ENCODE results near the gene CYP4F12.

Gene CYP4F12

GRCh38 chr19:15684828-15685227 lies 11.9 kb downstream of the CYP4F12 start:
- H4K12ac ChIP-seq (ENCODE audit: low read depth, low read length): no peak overlapping the region
- peaks cover 34% of the 10 kb centered on the region for H3K9me3 ChIP-seq (ENCODE audit: insufficient read depth, low read depth, low read length)
- no peak overlapping the region for H3K4ac ChIP-seq (ENCODE audit: low read depth, low read length)
- H2AFZ ChIP-seq (ENCODE audit: insufficient read depth, low read length, poor library complexity): no peak overlapping the region
- H2BK12ac ChIP-seq (ENCODE audit: low read length): no peak overlapping the region
- no peak overlapping the region for H2AK5ac ChIP-seq (ENCODE audit: low read length)
- no peak overlapping the region for H4K8ac ChIP-seq (ENCODE audit: low read depth, low read length)
- no peak overlapping the region for H3K23ac ChIP-seq (ENCODE audit: low read length)
- H2BK5ac ChIP-seq (ENCODE audit: low read depth, low read length, poor library complexity): no peak overlapping the region
- no peak overlapping the region for H3K9ac ChIP-seq (ENCODE audit: low read length)
- no peak overlapping the region for H3K18ac ChIP-seq (ENCODE audit: low read length)
- no CpG with 5 or more reads among the region's 9 CpGs for WGBS (ENCODE audit: extremely low coverage, insufficient coverage, insufficient read length)
- H3K79me2 ChIP-seq (ENCODE audit: control insufficient read depth, insufficient read depth, low read length, poor library complexity): no peaks in the 10 kb centered on the region
- H2BK120ac ChIP-seq (ENCODE audit: insufficient read depth, low read length, poor library complexity): no peak overlapping the region
- no peaks in the 10 kb centered on the region for H3K36me3 ChIP-seq (ENCODE audit: control insufficient read depth in 1 of 2, insufficient read depth in 2 of 2, low read length in 2 of 2)
- H3K4me3 ChIP-seq (ENCODE audit: low read depth, low read length): no peak overlapping the region
- no peak overlapping the region for H3K27ac ChIP-seq (ENCODE audit: low read depth, low read length)
- DNase-seq: peak in 1 of 2 donors; percentile 6
- H3K27me3 ChIP-seq (ENCODE audit: insufficient read depth, low read length): no peaks in the 10 kb centered on the region
- H3K4me2 ChIP-seq (ENCODE audit: low read length): no peak overlapping the region
- no peak overlapping the region for H4K91ac ChIP-seq (ENCODE audit: low read depth, low read length)
- H3K4me1 ChIP-seq (ENCODE audit: control insufficient read depth in 1 of 2, insufficient read depth in 2 of 2, low read length in 2 of 2): no peaks in the 10 kb centered on the region
- H3K79me1 ChIP-seq (ENCODE audit: low read length): no peaks in the 10 kb centered on the region
- H3K14ac ChIP-seq (ENCODE audit: low read length): no peak overlapping the region

GRCh38 chr19:15696654-15697194 lies 23.8 kb downstream of the CYP4F12 start:
- no peak overlapping the region for H3K4me2 ChIP-seq (ENCODE audit: low read length)
- no peak overlapping the region for H3K14ac ChIP-seq (ENCODE audit: low read length)
- no peak overlapping the region for H2AK5ac ChIP-seq (ENCODE audit: low read length)
- no peak overlapping the region for H2BK12ac ChIP-seq (ENCODE audit: low read length)
- no peaks in the 10 kb centered on the region for H3K27me3 ChIP-seq (ENCODE audit: insufficient read depth, low read length)
- no peak overlapping the region for H2BK5ac ChIP-seq (ENCODE audit: low read depth, low read length, poor library complexity)
- no peak overlapping the region for H2BK120ac ChIP-seq (ENCODE audit: insufficient read depth, low read length, poor library complexity)
- H3K4me3 ChIP-seq (ENCODE audit: low read depth, low read length): no peak overlapping the region
- no peaks in the 10 kb centered on the region for H3K36me3 ChIP-seq (ENCODE audit: control insufficient read depth in 1 of 2, insufficient read depth in 2 of 2, low read length in 2 of 2)
- H4K91ac ChIP-seq (ENCODE audit: low read depth, low read length): no peak overlapping the region
- H4K12ac ChIP-seq (ENCODE audit: low read depth, low read length): no peak overlapping the region
- no peak overlapping the region for H3K4ac ChIP-seq (ENCODE audit: low read depth, low read length)
- H2AFZ ChIP-seq (ENCODE audit: insufficient read depth, low read length, poor library complexity): no peak overlapping the region
- H3K9ac ChIP-seq (ENCODE audit: low read length): no peak overlapping the region
- H4K8ac ChIP-seq (ENCODE audit: low read depth, low read length): no peak overlapping the region
- WGBS (ENCODE audit: extremely low coverage, insufficient coverage, insufficient read length): no CpG with 5 or more reads among the region's 19 CpGs
- no peak overlapping the region for H3K23ac ChIP-seq (ENCODE audit: low read length)
- peaks cover 23% of the 10 kb centered on the region for H3K9me3 ChIP-seq (ENCODE audit: insufficient read depth, low read depth, low read length)
- H3K79me1 ChIP-seq (ENCODE audit: low read length): no peaks in the 10 kb centered on the region
- H3K27ac ChIP-seq (ENCODE audit: low read depth, low read length): no peak overlapping the region
- no peak for DNase-seq
- H3K79me2 ChIP-seq (ENCODE audit: control insufficient read depth, insufficient read depth, low read length, poor library complexity): no peaks in the 10 kb centered on the region
- H3K18ac ChIP-seq (ENCODE audit: low read length): no peak overlapping the region
- no peaks in the 10 kb centered on the region for H3K4me1 ChIP-seq (ENCODE audit: control insufficient read depth in 1 of 2, insufficient read depth in 2 of 2, low read length in 2 of 2)

- Histone ChIP-seq H3K4me3 (ENCODE audit: low read depth, low read length) (no peak overlapping the region), H3K79me1 (ENCODE audit: low read length) (no peaks in the 10 kb centered on the region), H3K79me2 (ENCODE audit: control insufficient read depth, insufficient read depth, low read length, poor library complexity) (no peaks in the 10 kb centered on the region), H4K12ac (ENCODE audit: low read depth, low read length) (no peak overlapping the region), H2AFZ (ENCODE audit: insufficient read depth, low read length, poor library complexity) (no peak overlapping the region), H3K4me2 (ENCODE audit: low read length) (no peak overlapping the region), H3K9ac (ENCODE audit: low read length) (no peak overlapping the region), H2BK12ac (ENCODE audit: low read length) (no peak overlapping the region), H3K27ac (ENCODE audit: low read depth, low read length) (no peak overlapping the region), H2AK5ac (ENCODE audit: low read length) (no peak overlapping the region), H2BK120ac (ENCODE audit: insufficient read depth, low read length, poor library complexity) (no peak overlapping the region), H3K9me3 (ENCODE audit: insufficient read depth, low read depth, low read length) (peaks cover 28% of the 10 kb centered on the region), H3K27me3 (ENCODE audit: insufficient read depth, low read length) (no peaks in the 10 kb centered on the region), H3K14ac (ENCODE audit: low read length) (no peak overlapping the region), H3K18ac (ENCODE audit: low read length) (no peak overlapping the region), H3K23ac (ENCODE audit: low read length) (no peak overlapping the region), H3K4ac (ENCODE audit: low read depth, low read length) (no peak overlapping the region), H4K8ac (ENCODE audit: low read depth, low read length) (no peak overlapping the region), H3K4me1 (ENCODE audit: control insufficient read depth in 1 of 2, insufficient read depth in 2 of 2, low read length in 2 of 2) (no peaks in the 10 kb centered on the region), H3K36me3 (ENCODE audit: control insufficient read depth in 1 of 2, insufficient read depth in 2 of 2, low read length in 2 of 2) (no peaks in the 10 kb centered on the region), H4K91ac (ENCODE audit: low read depth, low read length) (no peak overlapping the region), H2BK5ac (ENCODE audit: low read depth, low read length, poor library complexity) (no peak overlapping the region)
- WGBS (ENCODE audit: extremely low coverage, insufficient coverage, insufficient read length): no CpG with 5 or more reads among the region's 4 CpGs
- DNase-seq: peak in 1 of 2 donors; percentile 1
Observed at GRCh38 chr19:15701757-15702533, 29.1 kb downstream of the CYP4F12 start.

GRCh38 chr19:15702534-15702930 lies 29.6 kb downstream of the CYP4F12 start:
- H2AK5ac ChIP-seq (ENCODE audit: low read length): no peak overlapping the region
- DNase-seq: peak; percentile 36 to 47
- H3K79me2 ChIP-seq (ENCODE audit: control insufficient read depth, insufficient read depth, low read length, poor library complexity): no peaks in the 10 kb centered on the region
- H3K9ac ChIP-seq (ENCODE audit: low read length): no peak overlapping the region
- no peak overlapping the region for H2BK120ac ChIP-seq (ENCODE audit: insufficient read depth, low read length, poor library complexity)
- H3K79me1 ChIP-seq (ENCODE audit: low read length): no peaks in the 10 kb centered on the region
- H3K14ac ChIP-seq (ENCODE audit: low read length): no peak overlapping the region
- H3K4me3 ChIP-seq (ENCODE audit: low read depth, low read length): no peak overlapping the region
- H3K18ac ChIP-seq (ENCODE audit: low read length): no peak overlapping the region
- H2BK5ac ChIP-seq (ENCODE audit: low read depth, low read length, poor library complexity): no peak overlapping the region
- WGBS (ENCODE audit: extremely low coverage, insufficient coverage, insufficient read length): no CpG with 5 or more reads among the region's 7 CpGs
- H2AFZ ChIP-seq (ENCODE audit: insufficient read depth, low read length, poor library complexity): no peak overlapping the region
- no peak overlapping the region for H3K4ac ChIP-seq (ENCODE audit: low read depth, low read length)
- no peak overlapping the region for H3K23ac ChIP-seq (ENCODE audit: low read length)
- H3K4me2 ChIP-seq (ENCODE audit: low read length): no peak overlapping the region
- H4K91ac ChIP-seq (ENCODE audit: low read depth, low read length): no peak overlapping the region
- H2BK12ac ChIP-seq (ENCODE audit: low read length): no peak overlapping the region
- H3K4me1 ChIP-seq (ENCODE audit: control insufficient read depth in 1 of 2, insufficient read depth in 2 of 2, low read length in 2 of 2): no peaks in the 10 kb centered on the region
- no peak overlapping the region for H4K8ac ChIP-seq (ENCODE audit: low read depth, low read length)
- no peak overlapping the region for H3K27ac ChIP-seq (ENCODE audit: low read depth, low read length)
- peaks cover 22% of the 10 kb centered on the region for H3K9me3 ChIP-seq (ENCODE audit: insufficient read depth, low read depth, low read length)
- H3K27me3 ChIP-seq (ENCODE audit: insufficient read depth, low read length): no peaks in the 10 kb centered on the region
- no peak overlapping the region for H4K12ac ChIP-seq (ENCODE audit: low read depth, low read length)
- H3K36me3 ChIP-seq (ENCODE audit: control insufficient read depth in 1 of 2, insufficient read depth in 2 of 2, low read length in 2 of 2): no peaks in the 10 kb centered on the region

All from trophoblast cell (in vitro differentiated cells and primary cell).